Measurements from ENCODE around the gene HEATR1. TPM values are rescaled to one million over a fixed set of nuclear protein-coding genes. Genes with fewer than 3 reads are reported as not detected.

Gene HEATR1
- total RNA-seq, 1 experiment from 2014 or later: 19.4 TPM

DNA sequence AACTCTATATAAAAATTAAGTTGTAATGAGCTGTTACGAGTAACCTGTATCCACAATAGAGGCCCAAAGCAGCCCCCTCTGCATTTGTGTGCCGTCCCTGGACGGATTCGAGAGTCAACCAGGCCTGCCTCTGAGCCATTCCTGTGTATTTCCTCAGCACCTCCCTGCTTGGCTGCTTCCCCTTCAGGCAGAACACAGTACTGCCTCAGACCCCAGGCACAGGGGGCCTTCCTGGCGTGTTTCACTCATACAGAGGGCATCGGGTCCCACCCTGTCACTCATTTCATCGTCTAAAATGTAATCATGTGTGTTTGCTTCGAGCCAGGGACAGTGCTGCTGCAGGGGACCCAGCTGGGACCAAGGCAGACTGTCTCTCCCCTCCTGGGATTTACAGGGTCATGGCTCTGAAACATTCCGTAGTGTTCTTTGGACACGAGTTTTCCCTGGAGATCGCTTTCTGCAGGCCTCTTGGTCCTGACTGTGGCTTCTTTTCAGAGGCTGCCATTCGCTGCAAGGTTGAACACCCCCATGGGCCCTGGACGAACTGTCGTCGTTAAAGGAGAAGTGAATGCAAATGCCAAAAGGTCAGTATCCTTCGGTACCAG, 61.1 kb downstream of the HEATR1 start:
- no peak for DNase-seq (ENCODE audit: low spot score)

DNA sequence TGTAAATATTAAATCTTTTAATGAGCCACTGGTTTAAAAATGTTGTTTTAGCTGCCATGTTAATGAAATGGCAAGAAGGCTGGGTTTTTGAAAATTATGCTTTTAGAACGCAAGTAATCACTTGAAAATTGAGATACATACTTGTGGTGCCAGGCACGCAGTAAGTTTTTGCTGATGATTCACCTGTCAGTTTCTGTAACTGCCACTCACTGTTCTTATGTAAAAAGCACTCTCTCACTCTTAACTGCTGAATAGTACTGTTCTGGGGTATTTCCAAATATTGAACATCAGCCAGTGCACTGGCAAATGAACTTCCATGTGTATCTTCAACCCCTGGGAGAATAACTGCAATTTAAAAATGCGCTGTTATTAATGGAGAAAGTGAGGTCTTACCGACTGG, 62.6 kb downstream of the HEATR1 start:
- no peak for DNase-seq (ENCODE audit: low spot score)

DNA sequence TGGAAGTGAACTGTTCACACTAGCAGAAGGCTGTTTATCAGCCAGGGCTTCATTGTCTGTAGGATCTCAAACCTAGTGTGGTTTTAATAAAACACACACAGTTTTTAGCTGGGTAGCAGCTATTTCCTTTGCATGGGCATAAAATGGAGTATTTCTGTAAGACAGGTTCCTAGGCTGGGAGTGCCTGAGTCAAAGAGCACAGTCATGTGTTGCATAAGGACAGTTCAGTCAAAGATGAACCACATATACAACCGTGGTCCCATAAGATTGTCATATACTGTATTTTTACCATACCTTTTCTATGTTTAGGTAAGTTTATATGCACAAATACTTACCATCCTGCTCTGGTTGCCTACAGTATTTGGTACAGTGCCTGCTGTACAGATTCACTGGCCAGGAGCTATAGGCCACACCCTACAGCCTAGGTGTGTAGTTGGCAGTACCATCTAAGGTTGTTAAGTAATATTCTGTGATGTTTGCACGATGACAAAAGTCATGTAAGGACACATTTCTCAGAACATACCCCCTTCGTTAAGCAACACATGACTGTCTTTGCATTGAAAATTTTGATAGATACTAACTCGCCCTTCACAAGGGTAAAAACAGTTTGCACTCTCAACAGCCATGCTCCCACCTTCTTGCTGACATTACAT, 63.4 kb downstream of the HEATR1 start:
- no peak for DNase-seq (ENCODE audit: low spot score)

DNA sequence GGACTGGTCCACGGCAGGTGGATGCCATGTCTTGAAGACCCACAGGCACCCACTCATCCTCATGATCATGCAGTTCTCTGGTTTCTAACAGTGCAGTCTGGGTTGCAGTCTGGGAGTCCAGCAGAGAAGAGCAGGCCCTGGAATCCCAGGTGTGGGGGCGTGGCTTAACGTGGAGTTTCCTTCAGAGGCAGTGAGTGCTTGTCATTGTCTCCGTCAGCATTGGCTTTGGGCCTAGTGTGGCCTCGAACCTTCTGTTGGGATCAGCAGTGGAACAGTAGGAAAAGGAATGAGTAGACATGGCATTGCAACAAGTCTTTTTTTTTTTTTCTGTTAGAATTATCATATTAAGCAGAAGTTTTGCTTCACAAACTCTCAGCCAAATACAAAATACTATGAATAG, 67.8 kb downstream of the HEATR1 start:
- DNase-seq (ENCODE audit: low spot score): no peak

DNA sequence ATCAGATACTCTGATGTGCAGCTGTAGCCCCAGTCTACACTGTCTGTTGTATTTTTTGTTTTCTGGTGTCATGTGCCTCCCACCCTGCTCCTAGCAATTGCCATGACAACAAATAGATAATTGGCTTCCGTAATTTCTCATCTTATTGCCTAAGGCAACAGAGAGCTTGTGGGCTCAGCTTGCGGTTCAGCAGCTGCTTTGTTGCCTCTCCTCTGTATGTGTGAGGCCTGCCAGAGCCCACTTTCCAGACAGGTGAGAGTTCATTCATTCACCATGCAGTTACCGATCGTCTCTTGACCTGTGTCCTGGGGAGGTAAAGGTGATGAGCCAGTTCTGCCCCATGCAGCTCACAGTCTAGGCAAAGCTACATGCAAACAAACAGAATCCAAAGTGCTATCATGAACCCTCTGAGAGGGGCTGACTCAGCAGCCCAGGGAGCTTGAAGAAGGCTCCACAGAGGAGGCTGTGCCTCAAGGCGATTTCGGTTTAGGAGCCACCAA, 68.6 kb downstream of the HEATR1 start:
- DNase-seq (ENCODE audit: low spot score): no peak

DNA sequence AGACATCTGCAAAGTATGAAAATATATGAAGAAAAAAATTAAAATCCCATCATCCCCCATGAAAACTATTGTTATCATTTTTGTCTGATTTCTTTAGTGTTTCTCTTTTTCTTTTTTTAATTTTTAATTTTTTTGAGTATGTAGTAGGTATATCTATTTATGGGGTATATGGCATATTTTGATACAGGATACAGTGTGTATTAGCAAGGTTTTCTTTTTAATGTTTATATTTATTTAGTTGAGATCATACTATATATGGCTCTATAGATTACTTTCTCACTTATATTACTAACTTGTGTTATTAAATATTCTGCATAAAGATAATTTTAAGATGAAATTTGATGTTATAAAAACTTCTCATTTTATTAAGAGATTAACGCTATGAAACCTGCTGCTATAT, 69.1 kb downstream of the HEATR1 start:
- no peak for DNase-seq (ENCODE audit: low spot score)

DNA sequence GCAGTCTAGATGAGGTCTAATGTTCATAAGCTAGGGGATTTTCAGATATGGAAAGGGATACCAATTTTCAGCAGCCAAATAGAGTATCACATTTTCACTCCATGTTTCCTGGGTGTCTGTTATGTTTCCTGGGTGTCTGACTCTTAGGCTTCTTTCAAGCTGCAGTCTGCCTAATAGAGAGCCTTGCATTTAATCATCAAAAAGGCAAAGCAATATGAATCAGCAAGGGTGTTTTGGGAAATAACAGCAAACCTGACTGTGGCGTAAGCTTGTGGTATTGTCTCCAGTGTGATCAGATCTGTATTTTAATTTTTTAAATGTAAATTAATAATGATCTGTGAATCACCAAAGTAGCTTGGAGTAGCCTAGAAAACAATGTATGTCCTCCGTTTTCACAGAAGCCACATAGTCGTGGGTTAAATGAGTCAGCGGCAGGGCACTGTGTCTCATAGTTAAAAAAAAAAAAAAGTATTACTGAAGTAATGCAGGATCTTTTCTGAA, 70.1 kb downstream of the HEATR1 start:
- DNase-seq (ENCODE audit: low spot score): no peak

DNA sequence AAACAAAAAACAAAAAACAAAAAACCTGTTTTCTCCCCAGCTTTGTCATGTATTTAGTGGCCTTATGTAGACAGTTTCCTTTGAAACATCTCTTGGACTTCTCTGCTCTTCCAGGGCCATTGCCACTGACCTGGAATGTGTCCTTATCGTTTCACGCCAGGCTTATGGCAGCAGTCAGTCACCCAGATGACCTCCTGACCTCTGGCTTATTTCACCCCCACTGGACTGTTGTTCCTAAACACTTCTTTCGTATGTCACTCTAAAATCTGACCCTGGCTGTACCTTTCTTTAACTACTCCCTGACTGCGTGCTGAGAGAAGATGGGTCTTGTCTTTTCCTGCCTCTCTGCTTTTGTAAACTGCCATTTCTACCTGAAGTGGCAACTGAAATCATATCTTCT, 71.5 kb downstream of the HEATR1 start:
- DNase-seq (ENCODE audit: low spot score): no peak

DNA sequence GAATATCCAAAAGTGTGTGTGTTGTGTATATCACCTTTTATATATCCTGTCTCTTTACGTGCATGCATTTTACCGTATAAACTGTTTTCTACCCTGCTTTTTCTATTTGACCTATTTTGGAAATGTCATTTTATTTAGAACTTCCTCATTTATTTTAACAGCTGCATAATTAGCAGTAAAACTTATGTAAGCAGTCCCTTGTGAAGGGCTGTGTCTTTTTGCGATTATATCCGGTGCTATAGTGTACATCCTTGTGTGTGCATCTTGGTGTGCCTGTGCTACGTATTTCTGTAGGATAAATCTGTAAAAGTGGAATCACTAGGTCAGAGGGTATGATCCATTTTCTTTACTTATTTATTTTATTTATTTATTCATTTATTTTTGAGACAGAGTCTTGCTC, 73.4 kb downstream of the HEATR1 start:
- no peak for DNase-seq (ENCODE audit: low spot score)

DNA sequence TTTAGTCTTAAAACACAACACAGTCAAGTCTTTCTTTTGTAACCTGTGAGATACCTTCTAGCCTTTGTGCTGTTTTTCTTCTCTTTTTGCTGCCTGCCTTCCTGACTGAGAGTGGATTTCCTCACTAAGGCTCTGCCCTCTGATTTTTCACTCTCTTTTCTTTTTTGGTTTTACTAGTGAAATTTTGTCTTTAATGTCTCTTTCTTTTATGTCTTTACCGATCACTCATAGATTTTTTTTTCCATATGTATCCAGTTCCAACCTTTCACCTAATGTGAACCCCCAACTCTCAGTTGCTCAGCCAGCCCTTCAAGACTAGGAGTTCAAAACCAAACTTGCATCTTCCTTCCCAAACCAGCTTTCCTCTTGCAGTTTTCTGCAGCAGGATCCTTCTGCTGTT, 74.0 kb downstream of the HEATR1 start:
- no peak for DNase-seq (ENCODE audit: low spot score)

DNA sequence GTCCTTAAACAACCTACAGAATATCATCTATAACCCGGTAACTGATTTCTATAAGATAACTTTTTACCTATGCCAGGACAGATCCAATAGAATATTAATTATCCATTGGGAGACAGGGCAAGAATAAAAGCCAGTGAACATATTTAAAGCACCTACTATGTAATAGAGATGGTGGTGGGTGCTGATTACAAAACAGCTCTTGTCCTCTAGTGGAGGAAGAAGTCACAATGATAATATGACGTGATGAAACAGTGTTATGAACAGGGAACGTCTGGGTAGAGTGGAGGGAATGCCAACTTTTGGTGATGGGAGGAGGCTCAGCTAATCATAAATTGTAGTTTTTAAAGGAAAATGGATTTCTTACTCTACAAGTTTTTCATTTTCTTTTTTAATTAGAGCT, 78.2 kb downstream of the HEATR1 start:
- DNase-seq (ENCODE audit: low spot score): no peak

DNA sequence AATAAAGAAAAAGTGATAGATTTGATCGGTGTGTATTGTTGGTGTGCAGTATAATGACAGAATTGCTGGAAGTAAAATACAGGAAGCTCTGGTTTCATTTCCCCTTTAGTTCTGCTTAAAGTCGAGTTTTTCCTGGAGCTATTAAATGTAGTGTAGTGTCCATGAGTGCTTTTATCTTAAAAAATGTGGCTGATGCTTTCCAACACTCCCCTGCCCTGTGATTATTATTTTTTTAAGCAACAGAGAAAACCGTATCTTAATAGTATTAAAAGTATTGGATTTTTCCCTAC, 79.5 kb downstream of the HEATR1 start:
- DNase-seq (ENCODE audit: low spot score): no peak

DNA sequence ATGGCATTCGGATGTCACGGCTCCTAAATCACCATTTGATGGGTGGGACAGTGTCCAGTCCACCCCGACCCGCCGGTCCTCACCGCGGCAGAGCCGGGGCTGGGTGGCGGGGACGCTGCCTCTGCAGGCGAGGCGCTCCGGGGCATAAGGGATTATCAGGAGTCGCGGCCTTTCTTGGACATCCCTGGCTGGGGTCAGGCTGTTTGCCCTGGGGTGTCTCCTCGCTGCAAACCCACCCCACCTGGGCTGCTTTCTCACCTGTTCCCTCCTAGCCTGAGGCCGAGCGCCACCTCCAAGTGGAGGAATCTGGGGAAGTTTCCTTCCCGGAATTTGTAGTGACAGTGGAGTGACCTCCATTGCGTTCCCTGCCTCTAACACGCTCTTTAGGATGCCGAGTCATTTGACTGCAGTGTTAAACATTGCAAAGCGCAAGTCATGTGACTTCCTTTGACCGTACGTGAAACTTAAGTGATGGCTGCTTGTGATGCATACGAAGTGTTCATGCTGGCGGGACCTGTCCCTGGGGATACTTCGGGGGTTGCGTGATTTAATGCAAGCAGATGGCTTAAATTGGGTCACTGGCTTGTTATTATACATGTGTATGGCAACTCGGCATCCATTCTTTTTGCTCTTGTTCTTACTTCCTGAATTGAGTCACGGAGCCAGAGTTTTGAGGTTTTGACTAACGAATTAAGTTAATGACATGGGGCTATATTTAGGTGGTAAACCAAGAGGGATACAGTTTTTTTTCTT, 80.0 kb downstream of the HEATR1 start:
- peak; percentile 72 for DNase-seq (ENCODE audit: low spot score)

DNA sequence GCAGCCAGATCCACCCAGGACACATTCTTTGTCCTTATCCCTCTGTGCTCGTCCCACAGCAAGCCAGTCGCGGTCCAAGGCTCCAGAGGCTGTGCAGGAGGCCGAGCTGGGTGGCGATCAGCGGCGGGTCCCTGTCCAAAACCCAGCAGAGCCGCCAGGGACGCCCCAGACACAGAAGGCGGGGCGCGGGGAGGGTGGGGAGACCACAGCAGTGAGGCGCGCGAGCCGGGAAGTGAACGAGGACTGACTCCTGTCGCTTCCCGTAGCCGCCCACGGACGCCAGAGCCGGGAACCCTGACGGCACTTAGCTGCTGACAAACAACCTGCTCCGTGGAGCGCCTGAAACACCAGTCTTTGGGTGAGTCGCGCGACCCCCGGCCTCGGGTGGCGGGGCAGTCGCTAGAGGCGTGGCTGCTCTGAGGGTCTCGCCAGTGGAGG, 80.6 kb downstream of the HEATR1 start, which contains the start of gene LGALS8:
Gene LGALS8 (plus strand): TSS at position 279 of the 438 bp plus-strand sequence. CDS start 2,089 bp downstream, outside the sequence.
- peak; percentile 80 for DNase-seq (ENCODE audit: low spot score)

DNA sequence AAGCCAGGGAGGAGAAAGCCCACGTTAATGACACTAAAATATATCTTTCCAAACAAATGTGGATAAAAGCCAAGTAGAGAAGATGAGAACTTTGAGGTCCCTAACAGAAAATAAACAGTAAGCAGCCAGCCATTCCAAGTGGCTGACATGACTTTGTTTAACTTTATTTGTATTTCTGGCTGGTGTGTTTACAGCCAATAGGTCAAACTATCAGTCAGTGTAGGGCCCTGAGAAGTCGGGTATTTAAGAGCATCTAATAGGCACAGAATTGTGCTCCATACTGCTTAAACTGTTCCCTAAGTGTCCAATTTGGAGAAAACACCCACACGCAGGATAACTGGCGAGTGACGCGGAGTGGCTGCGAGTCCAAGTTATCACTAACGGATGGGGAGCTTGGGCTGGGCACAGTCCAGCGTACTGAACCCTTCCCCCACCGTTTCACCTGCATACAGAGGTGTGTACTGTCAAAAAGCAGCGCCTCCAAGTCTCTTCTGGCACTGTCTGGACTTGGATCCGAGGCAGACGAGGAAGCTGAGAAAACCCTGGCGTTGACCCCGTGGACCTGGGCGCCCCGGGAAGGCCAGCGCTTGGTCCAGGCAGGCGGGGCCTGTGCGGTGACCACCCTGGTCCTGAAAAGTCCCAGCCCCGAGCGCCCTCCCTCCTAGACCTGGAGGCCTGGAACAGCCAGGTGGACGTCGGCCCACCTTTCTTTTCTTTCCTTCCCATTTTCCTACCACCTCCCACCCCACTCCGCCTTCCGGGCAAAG, 81.2 kb downstream of the HEATR1 start:
- peak; percentile 59 for DNase-seq (ENCODE audit: low spot score)

DNA sequence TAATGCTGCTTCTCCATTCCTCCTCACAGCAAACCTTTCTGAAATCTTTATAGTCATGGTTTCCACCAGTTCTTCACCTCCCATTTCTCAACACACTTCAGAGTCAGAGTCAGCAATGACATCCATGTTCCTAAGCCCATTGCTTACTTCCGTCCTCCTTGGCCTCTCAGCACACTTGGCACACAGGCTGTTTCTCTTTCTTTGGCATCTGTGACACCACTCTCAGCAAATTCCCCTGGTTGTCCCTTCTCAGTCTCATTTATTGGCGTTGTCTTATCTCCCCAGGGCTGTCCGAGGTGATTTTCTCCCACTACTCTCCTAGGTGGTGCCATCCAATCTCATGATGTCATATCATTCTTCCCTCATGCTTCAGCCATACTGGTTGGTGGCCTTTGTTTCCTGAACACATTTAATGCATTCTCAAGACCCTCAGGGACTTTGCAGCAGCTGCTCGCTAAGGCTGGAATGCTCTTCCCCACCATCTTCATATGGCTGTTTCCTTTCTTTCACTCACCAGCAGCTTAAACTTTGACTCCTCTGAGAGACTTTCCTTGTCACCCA, 83.8 kb downstream of the HEATR1 start:
- no peak for DNase-seq (ENCODE audit: low spot score)

DNA sequence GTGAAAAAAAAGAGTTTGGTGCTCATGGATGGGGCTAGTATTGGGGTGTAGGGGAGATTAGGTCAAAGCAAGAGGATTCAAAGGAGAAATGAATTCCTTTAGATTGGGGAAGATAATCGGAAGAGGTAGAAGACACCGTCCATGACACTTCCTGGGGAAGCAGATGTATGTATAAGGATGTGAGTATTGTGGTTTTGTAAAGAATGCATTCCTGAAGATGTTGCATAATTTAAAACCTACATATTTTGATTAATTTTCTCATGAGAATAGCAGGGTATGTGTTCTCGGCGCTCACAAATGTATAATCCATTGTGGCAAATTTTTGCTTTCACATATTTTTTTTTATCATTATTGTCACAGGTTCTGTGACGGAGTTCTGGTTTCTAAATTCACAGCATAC, 86.0 kb downstream of the HEATR1 start:
- DNase-seq (ENCODE audit: low spot score): no peak

DNA sequence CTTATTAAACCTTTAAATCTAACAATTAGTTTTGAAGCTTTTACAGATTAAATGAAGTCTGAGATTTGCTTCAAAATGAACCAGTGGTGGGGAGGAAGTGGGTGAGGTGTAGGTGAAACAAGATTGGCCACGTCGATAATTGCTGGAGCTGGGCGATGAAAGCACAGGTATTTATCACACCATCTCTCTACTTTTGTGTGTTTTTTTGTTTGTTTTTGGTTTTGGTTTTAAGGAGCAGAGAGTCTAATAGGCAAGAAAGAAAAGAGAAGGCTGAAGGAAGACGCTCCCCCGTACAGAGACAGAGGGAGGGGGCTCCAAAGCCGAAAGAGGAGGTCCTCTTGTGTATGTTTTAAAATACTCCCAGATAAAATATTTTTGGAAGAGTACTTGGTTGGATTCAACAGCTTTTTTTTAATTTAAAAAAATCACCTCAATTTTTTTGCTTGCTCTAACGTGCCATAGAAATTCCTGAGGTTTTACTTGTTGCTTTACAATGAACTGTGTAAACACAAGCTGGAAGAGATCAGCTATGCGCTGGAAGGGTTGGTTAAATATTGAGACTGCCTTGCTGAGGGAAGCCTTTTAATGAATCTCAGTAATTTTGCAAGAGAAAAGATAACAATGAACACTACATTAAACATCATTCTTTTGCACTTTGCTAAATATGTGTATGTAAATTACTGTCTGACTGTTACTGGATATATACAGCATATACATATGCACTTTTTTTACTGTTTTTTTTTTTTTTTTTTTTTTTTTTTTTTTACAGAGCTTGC, 87.2 kb downstream of the HEATR1 start:
- peak; percentile 72 for DNase-seq (ENCODE audit: low spot score)

DNA sequence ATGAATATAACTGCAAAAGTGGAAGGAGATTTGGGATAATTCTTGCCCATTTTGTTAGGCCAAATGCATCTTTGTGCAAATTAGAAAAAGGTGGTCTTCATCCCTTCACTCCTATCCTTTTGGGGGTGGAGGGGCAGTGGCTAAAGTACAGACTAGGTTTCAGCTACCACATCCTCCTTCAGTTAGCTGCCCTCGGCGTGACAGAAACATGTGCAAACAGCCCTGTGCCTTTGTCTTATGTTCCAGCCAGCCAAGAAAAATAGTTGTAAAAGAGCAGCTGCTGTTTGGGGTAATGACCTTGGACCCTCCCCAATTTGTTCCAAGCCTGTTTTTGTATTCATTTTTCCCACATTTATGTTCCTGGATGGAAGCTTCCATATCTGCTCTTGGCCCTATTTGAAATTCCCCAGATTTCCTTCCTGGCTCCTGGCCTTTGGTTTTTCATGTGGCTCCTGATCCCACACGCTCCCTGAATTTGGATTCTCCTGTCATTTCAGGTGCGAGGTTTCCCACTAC, 88.8 kb downstream of the HEATR1 start:
- DNase-seq (ENCODE audit: low spot score): no peak

DNA sequence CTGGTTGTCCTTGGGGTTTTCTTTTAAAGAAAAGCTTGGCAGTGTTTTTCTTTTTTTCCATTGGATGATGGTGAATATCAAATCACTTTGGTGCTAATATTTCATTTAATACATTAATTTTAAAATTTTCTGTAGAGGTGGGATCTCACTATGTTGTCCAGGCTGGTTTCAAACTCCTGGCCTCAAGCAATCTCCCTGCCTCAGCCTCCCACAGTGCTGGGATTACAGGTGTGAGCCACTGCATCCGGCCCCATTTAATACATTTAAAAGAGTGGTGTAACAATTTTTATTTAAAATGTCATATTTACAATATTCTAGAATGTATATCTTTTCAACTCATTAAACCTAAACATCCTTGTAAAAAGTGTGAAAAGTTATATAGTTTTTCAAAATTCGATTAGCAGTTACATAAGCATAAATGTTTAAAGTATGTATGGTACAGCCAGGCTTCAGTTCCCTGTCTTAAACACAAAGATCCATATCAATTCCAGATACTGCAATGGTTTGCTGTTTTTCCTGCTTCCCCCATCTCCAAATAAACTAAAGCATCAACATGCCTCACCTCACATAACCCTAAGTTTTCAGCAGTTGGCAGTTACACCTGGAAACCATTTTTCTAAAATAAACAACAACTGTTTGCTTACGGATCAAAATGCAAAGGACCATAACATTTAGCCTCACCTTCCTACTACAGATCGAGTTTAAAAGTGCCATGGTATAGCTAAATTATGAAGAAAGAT, 89.4 kb downstream of the HEATR1 start:
- DNase-seq (ENCODE audit: low spot score): peak; percentile 31
